ENCODE results near the gene KRT73. TPM values are rescaled to one million over a fixed set of nuclear protein-coding genes. Genes with fewer than 3 reads are reported as not detected.
"Not testable (repeated sequence)": the region's sequence is repeated elsewhere in the genome, so short reads cannot be mapped to it uniquely, and the experiment has no call there.

Gene KRT73
- total RNA-seq, 1 experiment from 2014 or later: not detected

DNA sequence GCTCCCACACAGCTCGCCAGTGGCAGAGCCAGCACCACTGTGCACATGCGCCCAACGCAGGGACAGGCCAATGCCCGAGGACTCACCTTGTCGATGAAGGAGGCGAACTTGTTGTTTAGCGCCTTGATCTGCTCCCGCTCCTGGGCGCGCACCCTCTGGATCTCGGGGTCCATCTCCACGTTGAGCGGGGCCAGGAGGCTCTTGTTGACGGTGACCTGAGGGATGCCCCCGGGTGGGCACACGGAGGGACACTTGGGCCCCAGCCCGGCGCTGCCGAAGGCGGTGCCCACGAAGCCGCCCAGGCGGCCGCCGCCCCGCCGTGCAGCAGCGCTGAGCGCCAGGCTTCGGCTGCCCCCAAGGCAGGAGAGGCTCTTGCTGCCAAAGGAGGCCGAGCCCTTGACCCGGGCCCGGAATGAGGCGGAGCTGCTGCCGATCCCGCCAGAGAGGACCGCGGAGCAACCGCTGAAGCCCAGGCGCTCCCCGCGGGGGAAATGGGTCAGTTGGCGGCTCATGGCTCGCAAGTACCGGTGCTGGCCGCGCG, 17.3 kb downstream of the KRT73 start, which contains the start of gene KRT72:
KRT72 (minus strand) TSS at position 523 of the 541 bp plus-strand sequence; CDS start at position 512, 11 bp downstream.
- no peak for DNase-seq (ENCODE audit: low spot score)

DNA sequence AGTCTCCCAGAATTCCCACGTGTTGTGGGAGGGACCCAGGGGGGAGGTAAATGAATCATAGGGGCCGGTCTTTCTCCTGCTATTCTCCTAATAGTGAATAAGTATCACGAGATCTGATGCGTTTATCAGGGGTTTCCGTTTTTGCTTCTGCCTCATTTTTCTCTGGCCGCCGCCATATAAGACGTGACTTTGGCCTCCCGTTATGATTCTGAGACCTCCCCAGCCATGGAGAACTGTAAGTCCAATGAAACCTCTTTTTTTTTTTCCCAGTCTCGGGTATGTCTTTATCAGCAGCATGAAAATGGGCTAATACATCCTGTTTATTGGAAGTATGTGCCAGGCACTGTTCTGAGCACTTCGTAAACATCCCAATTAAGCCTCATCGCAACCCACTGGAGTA, 17.9 kb downstream of the KRT73 start:
- no peak for DNase-seq (ENCODE audit: low spot score)

DNA sequence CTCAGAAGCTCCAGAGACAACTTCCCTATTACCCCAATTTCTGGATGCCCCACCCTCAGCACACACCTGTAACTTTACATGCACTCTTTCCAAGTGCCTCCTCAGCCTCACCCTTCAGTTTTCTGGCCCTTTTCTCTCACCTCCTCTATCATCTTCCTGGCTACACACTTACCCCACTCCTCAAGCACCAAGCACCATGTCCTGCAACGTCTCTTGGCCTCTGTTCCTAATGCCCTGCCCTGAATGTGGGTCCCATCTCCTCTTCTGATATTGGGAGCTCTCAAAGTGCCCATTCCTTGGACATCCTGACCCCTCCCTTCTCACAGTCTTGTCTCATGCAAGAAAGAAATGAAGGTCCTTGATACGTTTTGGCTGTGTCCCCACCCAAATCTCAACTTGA, 18.3 kb downstream of the KRT73 start:
- DNase-seq (ENCODE audit: low spot score): no peak

DNA sequence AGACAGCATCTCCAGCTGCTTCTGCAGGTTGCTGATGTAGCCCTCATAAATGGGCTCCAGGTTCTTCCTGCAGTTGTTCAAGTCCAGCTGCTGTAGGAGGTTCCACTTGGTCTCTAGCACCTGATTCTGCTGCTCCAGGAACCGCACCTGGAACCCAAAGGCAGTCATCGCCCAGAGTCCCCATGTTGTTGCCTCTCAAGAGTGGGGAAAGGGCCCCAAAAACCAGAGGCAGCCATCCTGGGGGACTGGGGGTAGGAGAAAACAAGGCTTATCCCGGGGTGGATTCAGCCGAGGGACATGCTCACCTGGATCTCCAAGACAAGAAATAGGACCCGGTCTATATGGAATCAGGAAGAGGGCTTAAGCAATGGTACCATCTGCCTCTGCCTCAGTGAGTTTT, 19.4 kb downstream of the KRT73 start:
- DNase-seq (ENCODE audit: low spot score): no peak

DNA sequence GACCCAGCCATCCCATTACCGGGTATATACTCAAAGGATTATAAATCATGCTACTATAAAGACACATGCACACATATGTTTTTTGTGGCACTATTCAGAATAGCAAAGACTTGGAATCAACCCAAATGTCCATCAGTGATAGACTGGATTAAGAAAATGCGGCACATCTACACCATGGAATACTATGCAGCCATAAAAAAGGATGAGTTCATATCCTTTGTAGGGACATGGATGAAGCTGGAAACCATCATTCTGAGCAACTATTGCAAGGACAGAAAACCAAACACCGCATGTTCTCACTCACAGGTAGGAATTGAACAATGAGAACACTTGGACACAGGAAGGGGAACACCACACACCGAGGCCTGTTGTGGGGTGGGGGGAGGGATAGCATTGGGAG, 24.1 kb downstream of the KRT73 start:
- not testable (repeated sequence) for DNase-seq (ENCODE audit: low spot score)

DNA sequence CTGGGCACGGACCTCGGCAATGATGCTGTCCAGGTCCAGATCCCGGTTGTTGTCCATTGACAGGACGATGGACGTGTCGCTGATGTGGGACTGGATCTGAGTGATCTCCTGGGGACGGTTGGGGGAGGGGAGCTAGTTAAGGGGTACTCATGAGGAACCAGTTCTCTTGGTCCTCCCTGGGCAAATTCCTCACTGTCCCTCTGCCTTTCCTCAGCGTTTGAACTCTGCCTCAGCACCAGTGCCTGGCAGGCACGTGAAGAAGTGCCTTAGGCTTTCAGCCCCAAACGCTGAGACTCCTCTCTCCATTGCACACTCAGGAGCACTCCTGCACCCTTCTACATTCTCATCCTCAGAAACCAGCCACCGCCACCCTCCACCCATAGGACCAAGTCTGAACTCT, 26.8 kb downstream of the KRT73 start:
- DNase-seq (ENCODE audit: low spot score): no peak

DNA sequence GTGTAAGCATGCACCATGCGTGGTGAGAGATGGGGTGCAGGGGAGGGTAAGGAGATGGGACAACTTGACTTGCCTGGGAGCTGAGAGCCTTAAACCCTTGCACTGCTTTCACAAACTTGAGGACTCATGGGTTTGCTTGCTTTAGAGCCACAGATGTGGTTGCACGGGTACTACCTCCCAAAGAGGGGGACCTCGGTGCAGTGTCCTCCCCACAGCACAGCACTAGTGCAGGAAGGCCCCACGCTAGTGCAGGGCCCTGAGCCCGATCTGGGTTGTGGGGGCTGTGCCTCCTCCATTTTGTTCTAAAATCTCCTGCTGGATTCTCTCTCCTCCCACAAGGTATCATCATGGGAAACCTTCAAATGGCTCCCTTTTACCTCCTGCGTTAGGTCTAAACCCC, 28.3 kb downstream of the KRT73 start:
- no peak for DNase-seq (ENCODE audit: low spot score)

DNA sequence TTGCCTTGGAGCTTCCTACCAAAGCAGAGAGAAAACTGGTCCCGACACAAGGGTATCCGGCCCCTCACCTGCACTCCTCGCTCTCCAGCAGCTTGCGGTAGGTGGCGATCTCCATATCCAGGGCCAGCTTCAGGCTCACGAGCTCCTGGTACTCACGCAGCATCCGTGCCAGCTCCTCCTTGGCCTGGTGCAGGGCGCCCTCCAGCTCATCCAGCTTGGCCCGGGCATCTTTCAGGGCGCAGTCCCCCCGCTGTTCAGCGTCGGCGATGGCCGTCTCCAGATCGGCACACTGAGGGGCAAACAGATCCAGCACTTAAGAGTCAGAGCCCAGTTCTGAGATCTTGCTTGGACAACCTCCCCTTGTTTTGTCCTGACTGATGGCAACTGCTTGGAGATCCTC, 30.8 kb downstream of the KRT73 start:
- DNase-seq (ENCODE audit: low spot score): no peak

DNA sequence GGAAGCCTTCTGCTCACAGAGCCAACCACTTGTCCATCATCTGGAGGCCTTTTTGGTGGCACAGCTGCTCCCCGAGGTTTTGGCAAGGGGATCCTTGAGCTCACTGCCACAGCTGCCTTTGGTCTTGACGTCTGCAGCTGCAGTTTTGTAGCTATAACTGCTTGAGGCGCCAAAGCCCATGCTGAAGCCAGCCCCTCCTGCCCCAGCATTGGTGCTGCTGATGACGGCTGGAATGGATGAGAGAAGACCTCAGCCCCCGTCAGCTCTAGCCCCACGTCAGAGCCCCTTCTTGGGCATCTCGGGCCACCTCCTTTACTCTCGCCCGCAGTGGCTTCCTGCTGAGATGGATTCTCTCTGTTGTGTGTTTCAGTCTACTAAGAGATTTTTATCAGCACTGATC, 32.4 kb downstream of the KRT73 start:
- DNase-seq (ENCODE audit: low spot score): no peak

DNA sequence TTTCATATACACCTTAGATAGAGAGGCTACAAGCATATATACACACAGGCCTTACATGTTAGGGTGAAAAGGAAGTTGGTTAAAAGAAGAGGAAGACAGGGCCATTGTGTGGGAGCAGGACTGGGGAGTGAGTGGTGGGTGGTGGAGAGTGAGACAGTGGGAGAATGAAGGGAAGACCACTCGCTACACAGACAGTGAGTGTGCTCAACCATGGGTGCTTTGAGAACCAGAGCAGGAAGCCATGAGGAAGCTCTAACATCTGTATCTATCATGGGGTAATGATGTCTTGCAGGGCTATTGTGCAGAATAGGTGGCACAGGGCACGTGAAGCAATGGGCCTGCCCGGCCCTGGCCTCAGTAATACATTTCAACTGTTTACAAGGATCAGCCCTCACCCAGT, 33.3 kb downstream of the KRT73 start:
- DNase-seq (ENCODE audit: low spot score): no peak

DNA sequence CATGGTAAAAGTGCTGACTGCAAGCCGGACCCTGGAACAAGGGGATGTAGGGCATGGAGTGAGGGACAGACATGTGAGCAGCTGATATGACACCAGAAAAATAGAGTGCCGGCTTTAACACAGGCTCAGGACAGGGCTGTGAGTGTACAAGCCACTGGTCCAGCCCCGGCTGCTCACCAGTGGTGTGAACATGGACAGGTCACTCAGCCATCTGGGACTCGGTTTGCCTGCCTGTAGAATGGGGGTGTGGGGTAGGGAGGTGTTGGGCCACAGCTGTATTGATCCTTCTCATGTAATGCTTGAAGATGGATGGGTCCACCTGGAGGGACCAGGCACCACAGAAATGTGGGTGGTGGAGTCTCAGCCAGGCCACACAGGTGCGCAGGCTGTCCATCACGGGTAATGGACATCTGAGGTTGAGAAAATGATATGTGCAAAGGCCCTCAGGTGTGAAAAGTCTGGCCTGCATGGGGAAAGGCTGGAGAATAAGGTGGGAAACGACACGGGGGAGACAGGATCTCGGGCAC, 34.1 kb downstream of the KRT73 start:
- DNase-seq (ENCODE audit: low spot score): no peak

DNA sequence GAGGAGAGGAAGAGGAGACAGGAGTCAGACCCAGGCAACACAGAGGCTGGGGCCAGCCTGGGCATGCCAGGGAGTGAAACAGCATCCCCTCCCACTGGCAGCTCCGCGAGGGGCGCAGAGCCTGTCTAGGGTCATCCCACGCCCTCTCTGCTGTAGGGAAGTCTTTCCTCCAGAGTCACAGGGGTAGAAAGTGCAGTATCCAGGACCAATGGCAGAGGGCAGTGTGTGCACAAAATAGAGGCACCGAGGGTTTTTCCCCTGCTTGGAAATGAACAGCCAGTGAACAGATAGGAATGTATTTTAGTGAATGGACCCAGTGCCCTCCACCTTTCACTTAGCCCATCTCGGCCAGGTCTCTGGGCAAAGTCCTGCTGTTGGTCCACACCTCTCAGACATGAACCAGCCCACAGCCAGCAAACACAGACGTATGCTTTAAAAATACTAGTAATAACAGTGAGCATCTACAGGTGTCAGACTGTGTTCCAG, 35.3 kb downstream of the KRT73 start:
- peak; percentile 59 for DNase-seq (ENCODE audit: low spot score)

DNA sequence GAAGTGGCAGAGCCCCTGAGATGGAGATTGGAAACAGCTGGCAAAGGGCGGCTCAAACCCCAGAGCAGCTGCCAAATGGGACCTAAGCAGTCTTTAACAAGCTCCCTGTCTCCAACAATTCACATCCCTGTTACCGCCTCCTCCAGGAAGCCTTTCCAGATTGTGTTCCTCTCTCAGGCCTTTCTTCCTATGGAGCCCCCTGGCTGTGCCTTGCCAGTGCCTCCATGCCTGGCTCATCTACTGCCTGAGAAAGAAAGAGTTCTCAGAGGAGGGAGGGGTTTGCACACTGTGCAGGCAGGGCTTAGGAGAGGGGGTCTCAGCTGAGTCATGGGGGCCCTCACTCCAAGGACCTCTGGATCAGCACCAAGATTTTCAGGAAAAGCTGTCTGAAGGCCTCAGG, 35.9 kb downstream of the KRT73 start:
- no peak for DNase-seq (ENCODE audit: low spot score)

DNA sequence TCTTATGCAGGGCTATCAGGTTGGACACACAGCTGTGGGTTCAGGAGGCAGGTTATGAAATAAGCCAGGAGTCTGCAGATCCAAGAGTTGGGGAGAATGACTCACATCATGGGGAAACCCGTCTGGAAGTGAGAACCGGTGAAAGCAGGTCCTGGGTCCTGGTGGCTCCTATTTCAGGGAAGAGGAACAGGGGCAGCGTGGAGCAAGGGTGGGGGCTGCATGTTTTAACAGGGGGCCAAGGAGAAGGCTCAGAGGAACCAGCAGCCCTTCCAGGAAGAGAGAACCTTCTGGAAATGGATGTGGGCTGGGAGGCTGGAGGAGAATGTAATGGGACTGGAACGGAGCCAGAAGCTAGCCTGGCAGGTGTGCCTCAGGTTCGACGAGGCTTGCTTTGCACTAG, 36.9 kb downstream of the KRT73 start:
- DNase-seq (ENCODE audit: low spot score): peak; percentile 16

DNA sequence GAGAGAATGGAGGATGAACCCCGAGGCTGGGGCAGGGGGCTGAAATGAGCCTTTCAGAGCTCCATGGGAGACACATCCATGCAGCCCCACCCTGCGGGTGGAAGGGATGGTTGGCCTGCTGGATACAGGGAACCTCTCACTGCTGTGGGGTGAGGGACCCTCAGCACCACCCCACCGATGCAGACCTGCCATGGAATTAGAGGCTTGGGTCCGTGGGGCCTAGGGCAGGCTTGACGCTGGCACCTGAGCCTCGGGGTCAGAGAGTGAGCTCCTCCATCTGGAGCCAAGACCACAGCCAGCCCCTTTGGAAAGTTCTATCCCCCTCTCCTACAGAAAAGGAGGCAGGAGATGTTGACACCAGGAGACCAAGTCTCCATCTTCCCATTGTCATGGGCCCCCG, 37.3 kb downstream of the KRT73 start:
- DNase-seq (ENCODE audit: low spot score): no peak

DNA sequence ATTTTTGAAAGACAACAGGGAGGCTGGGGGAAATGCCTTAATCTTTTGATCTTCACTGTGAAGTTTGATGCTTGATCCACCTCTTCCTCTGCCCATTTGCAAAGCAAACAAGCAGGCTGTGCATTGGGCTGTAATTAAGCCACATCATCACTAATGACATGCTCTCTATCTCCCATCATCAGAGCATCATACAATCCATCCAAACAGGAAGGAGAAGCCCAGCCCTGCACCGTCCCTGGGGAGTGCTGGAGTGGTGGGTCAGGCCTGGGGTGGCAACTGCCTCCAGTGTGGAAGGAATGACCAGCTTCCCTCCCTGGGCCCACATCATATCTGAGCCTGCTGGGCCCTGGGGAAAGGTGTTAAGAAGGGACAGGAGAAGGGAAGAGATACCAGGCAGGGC, 37.9 kb downstream of the KRT73 start:
- DNase-seq (ENCODE audit: low spot score): no peak

DNA sequence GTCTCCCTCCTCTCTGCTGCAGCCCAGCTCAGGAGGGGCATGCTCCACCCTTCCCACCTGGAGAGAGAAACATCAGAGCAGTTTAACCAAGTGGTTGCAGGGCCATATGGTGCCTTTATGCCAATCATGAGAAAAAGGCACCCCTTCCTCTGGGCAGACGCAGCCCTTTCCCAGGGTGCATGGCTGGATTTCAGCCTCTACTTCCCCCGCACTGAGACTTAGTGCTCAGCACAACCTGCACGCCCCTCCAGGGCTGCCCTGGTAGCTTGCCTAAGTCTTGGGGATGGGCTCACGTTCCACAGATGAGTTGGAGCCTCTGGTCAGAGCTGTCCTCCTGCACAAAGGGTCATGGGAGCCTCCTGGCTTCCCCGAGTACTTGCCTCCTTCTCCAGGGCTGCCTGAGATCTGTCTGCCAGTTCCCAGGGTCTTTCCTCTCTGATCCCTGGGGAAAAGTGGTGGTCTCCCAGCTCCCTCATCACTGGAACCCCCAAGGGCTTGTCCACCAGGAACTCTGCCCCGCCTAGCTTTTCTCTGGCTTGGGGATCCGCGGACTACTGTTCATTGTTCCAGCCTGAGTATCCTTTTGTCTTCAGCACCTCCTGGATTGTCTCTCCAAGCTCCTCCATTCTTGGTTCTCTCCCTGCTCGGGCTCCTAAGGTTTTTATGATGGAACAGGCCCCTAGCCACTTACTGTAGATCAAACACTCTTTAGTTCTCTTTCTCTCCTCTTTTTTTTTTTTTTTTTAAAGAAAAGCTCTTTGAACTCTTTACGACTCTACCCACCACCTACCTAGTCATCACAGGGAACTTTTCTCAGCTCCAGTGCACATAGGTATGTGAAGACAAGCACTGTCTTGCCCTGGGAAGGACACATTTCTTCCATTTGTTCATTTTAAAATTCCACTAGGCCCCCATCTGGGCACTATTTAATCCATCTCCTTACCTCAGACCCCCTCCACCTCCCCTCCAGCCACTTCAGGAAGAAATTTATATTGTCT, 38.6 kb downstream of the KRT73 start:
- DNase-seq (ENCODE audit: low spot score): no peak

DNA sequence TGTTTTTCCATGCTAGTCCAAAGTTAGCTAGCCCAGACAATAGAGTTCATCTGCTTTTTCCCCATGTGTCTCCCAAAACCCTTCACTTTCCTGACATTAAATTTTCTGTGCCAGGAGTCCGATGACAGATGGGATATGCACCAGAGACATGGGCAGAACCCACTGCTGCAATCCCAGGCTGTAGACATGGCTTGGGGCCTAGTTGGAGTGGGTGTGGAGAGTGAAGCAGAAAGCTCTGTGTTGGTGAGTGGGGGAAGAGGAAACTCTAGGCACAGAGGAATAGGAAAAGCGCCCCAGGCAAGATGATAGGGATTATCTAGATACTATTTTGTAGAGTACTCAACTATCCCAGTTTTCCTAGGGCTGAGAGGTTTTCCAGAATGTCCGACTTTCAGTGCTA, 39.9 kb downstream of the KRT73 start:
- no peak for DNase-seq (ENCODE audit: low spot score)

DNA sequence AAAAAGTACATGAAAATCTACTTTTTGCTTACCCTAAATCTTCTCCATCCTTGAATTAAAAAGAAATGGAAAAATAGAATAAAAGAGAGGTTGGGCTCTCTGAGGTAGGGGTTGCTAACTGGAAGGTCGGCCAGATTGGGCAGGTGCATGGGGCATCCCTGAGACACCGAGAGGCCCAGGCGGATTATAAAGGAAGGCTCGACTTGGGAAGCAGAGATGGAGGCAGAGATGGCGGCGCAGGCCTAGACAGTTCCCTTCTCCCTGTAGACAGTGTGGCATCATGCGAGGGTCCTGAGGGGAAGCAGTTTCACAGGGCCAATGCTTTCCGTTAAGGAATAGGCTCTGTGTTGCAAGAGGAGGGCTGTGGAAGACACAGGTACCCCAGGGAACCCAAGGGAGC, 41.0 kb downstream of the KRT73 start:
- no peak for DNase-seq (ENCODE audit: low spot score)

DNA sequence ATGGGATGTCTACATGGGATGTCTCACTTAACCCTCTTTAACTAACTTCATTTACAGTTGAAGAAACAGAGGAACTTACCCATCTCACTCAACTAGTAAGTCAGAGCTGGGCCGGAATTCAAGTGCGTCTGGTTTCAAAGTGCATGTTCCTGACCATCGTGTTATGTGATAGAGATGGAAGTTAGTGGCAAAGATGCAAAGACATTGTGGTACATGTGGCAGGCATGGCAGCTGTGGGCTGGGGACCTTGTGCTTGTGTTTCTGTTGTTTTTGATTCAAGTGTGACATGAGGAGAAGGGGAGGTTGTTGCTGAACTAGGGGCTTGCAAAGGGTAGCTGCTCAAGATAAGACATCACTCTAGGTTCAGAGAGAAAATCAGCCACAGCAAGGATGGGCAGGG, 42.4 kb downstream of the KRT73 start:
- no peak for DNase-seq (ENCODE audit: low spot score)

DNA sequence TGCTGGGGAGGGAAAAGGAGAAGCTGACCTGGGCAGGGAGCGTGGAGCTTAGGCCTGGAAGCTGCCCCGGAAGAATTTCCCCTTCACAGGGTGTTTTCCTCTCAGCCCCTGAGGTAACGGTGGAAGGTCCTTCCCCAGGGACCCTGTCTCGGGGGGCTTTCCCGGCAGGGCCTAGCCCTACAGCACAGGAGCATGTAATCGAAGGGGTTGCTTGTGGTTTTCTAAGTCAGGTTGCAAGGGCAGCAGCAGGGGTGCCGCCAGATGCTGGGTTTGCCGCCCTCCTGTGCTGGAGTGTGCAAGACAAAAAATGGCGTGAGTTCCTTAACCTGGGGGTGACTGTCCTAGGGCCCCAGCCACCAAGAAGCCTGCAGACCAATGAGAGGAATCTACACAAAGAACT, 43.1 kb downstream of the KRT73 start:
- DNase-seq (ENCODE audit: low spot score): no peak

DNA sequence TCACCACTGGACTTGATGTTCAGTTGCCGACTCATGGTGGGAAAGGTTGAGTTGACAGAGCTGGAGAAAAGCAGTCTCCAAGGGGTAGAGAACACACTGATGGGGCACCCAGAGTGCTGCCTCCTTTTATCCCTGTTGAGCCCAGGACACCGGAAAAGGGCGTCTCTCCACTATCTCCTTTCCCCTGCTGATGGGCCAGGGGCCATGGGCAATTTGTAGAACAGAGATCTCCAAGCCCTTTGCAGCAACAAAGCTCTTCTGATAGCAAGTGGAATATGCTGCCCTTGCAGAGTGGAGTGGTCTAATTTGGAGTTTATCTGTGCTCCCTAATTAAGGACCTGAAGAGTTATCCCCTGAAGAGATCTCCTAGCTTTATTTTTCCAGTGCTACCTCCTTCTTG, 44.6 kb downstream of the KRT73 start, which contains the start of gene KRT74:
KRT74 (minus strand) TSS at position 101 of the 400 bp plus-strand sequence; CDS start at position 35, 66 bp downstream.
- no peak for DNase-seq (ENCODE audit: low spot score)

DNA sequence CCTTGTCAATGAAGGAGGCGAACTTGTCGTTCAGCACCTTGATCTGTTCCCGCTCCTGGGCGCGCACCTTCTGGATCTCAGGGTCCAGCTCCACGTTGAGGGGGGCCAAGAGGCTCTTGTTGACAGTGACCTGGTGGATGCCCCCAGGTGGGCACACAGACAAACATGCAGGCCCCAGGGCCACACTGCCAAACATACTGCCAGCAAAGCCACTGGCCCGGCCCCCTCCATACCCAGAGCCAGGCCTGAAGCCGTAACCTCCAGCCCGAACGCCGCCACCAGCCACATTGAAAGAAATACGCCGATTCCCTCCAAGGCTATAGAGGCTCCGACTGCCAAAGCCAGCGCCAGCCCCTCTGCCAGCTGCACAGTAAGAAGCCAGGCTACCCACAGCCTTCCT, 45.1 kb downstream of the KRT73 start:
- DNase-seq (ENCODE audit: low spot score): no peak

Data from A172 (cell line).